Fibroblast of skin of right biceps (primary cell): ENCODE results near the gene AGER.
"Not testable (repeated sequence)": the region's sequence is repeated elsewhere in the genome, so short reads cannot be mapped to it uniquely, and the experiment has no call there.

Source experiments
- DNase-seq: peaks from one replicate; pipeline ENCODE4 v3.0.0-alpha.2; 2013

The AGER gene

GRCh38 chr6:32184084-32184640 lies at the start of gene AGER:
Gene AGER (minus strand): TSS chr6:32184253. CDS start chr6:32184222, 31 bp downstream.
- DNase-seq, result no peak

GRCh38 chr6:32226434-32226833 lies 42.4 kb upstream of the AGER start:
- DNase-seq, result no peak

GRCh38 chr6:32224696-32225095 lies 40.6 kb upstream of the AGER start:
- DNase-seq, result no peak

- DNase-seq, result no peak
Observed at GRCh38 chr6:32223258-32224235, 39.5 kb upstream of the AGER start, which contains the start of gene NOTCH4. Gene NOTCH4 (minus strand): TSS chr6:32224067. CDS start chr6:32223928, 139 bp downstream.

- no peak for DNase-seq
Observed at GRCh38 chr6:32222333-32223230, 38.5 kb upstream of the AGER start.

- no peak for DNase-seq
Observed at GRCh38 chr6:32220021-32220420, 36.0 kb upstream of the AGER start.

GRCh38 chr6:32218167-32218566 lies 34.1 kb upstream of the AGER start:
- DNase-seq, result no peak

GRCh38 chr6:32216998-32217397 lies 32.9 kb upstream of the AGER start:
- no peak for DNase-seq

GRCh38 chr6:32216285-32216684 lies 32.2 kb upstream of the AGER start:
- DNase-seq, result no peak

- DNase-seq, result no peak
Observed at GRCh38 chr6:32215617-32216016, 31.6 kb upstream of the AGER start.

GRCh38 chr6:32214126-32214525 lies 30.1 kb upstream of the AGER start:
- no peak for DNase-seq

GRCh38 chr6:32213649-32214048 lies 29.6 kb upstream of the AGER start:
- DNase-seq, result no peak

- DNase-seq, result no peak
Observed at GRCh38 chr6:32212076-32212760, 28.2 kb upstream of the AGER start.

GRCh38 chr6:32211432-32211831 lies 27.4 kb upstream of the AGER start:
- not testable (repeated sequence) for DNase-seq

GRCh38 chr6:32210191-32210601 lies 26.1 kb upstream of the AGER start:
- DNase-seq, result no peak

GRCh38 chr6:32208996-32209395 lies 24.9 kb upstream of the AGER start:
- DNase-seq, result no peak

GRCh38 chr6:32204268-32204715 lies 20.2 kb upstream of the AGER start:
- DNase-seq, result no peak

- no peak for DNase-seq
Observed at GRCh38 chr6:32203426-32204267, 19.6 kb upstream of the AGER start.

GRCh38 chr6:32202186-32202585 lies 18.1 kb upstream of the AGER start:
- DNase-seq, result no peak

GRCh38 chr6:32200711-32201475 lies 16.8 kb upstream of the AGER start:
- DNase-seq, result no peak

- no peak for DNase-seq
Observed at GRCh38 chr6:32198866-32199265, 14.8 kb upstream of the AGER start.
